Inferior parietal cortex (tissue), 1 donor: ENCODE data around the gene FBXL16.
A peak's percentile ranks its signal among the peaks of the same experiment; 100 is the strongest.

ENCODE experiments used
- DNase-seq: peaks from one replicate; pipeline ENCODE4 v3.0.0-alpha.2; 2016; ENCODE audit errors: extremely low spot score

FBXL16 gene

GRCh38 chr16:678209-678857 lies 27.3 kb downstream of the FBXL16 start:
- DNase-seq = no peak

- no peak for DNase-seq
Measured at GRCh38 chr16:677316-678190, 28.0 kb downstream of the FBXL16 start.

DNA sequence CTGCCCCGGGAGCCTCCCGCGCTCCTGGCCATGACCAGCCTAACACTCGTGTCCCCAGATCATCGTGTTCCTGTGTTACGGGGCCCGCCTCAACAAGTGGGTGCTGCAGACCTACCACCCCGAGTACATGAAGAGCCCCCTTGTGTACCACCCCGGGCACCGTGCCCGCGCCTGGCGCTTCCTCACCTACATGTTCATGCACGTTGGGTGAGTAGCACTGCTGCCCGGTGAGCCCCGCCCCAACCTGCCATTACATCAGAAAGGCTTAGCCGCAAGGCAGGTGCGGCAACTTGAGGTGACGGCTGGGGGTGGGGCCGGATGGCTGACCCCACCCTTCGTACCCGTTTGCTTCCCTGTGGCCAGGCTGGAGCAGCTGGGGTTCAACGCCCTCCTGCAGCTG lies 28.7 kb downstream of the FBXL16 start:
- no peak for DNase-seq

GRCh38 chr16:676565-676902 lies 29.1 kb downstream of the FBXL16 start:
- no peak for DNase-seq

GRCh38 chr16:675884-676564 lies 29.6 kb downstream of the FBXL16 start:
- DNase-seq = no peak

DNA sequence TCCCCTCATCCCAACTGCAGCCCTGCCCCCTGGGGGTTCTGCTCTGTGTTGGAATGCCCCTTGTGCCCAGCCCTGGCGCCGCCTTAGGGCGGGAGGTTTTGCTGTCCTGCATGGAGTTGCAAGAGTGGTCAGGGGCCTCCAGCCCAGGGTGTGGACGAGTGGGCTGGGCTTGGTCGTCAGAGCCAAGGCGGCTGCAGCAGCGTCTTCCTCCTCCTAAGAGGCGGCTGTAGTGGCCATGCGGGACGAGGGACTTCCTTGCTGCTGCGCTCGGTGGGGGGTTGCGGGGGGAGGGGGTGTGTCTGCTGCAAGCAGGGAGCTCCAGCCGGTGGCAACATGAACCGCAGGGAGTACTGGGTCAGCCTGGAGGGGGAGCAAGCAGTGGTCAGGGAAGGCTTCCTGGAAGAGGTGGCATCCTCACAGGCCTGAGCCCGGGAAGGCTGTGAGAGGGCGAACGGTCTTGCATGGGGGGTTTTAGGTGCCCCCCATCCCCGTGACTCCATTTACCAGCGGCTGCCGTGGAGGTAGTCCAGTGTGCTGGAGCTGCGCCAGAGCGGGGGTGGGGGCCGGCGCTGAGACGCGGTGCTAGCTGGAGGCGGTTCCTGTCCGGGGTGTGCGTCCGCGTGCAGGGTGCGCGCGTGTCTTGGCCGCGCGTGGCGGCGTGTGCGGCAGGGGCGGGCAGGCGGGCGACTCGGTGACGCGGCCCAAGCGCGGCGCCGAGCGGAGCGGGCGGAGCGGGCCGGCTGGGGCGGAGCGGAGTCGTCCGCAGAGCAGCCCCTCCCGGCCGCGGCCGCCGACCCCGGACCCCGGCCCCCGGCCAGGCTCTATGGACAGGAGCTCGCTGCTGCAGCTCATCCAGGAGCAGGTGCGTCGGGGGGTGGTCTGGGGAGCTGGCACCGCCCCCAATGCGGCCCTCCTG lies 30.4 kb downstream of the FBXL16 start, which contains the start of gene RHBDL1:
TSS of gene RHBDL1 (plus strand) at position 704 of the 916 bp plus-strand sequence. CDS start at position 824, 120 bp downstream.
- DNase-seq = peak; percentile 20

GRCh38 chr16:674214-674881 lies 31.3 kb downstream of the FBXL16 start:
- no peak for DNase-seq

DNA sequence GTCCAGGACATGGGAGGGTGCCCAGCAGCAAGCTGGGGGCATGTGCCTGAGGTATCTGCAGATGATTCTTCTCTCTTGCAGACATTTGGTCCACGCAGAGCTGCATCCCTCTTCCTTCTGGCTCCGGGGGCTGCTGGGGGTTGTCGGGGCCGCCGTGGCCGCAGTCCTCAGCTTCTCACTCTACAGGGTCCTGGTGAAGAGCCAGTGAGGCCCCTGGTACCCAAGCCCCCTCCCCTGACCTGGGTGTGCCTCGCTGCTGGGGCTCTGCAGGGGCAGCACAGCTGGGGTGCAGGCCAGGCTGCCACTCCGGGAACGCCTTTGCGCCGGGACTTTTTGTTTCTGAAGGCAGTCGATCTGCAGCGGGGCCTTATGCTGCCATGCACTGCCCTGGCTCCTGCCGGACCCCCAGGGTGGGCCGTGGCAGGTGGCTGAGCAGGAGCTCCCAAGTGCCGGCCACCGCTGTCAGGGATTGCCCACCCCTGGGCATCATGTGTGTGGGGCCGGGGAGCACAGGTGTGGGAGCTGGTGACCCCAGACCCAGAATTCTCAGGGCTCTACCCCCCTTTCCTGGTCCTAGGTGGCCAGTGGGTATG lies 32.1 kb downstream of the FBXL16 start:
- no peak for DNase-seq

DNA sequence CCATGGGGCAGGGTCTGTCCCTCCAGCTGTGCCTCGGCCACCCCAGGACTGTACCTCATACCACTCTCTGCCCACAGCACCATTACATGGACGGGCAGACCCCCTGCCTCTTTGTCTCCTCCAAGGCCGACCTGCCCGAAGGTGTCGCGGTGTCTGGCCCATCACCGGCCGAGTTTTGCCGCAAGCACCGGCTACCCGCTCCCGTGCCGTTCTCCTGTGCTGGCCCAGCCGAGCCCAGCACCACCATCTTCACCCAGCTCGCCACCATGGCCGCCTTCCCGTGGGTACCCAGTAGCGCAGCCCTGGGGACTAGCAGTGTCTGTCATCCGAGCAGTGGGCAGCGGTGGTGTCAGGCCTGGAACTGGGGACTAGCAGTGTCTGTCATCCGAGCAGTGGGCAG lies 32.8 kb downstream of the FBXL16 start:
- no peak for DNase-seq

DNA sequence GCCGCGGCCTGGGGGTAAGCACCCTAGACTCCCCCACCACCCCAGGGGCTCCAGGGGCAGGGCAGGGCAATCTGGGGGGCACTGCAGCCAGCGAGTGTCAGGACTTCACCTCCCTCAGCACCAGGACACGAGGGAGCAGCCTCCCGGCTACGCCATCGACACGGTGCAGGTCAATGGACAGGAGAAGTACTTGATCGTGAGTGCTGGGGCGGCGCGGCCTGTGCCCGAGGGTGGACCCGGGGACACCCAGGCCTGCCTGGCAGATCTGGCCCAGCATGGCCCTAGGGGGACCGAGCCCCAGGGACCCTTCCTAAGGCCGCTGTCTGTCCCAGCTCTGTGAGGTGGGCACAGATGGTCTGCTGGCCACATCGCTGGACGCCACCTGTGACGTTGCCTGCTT lies 33.2 kb downstream of the FBXL16 start:
- no peak for DNase-seq

GRCh38 chr16:671353-672131 lies 34.1 kb downstream of the FBXL16 start:
- no peak for DNase-seq

DNA sequence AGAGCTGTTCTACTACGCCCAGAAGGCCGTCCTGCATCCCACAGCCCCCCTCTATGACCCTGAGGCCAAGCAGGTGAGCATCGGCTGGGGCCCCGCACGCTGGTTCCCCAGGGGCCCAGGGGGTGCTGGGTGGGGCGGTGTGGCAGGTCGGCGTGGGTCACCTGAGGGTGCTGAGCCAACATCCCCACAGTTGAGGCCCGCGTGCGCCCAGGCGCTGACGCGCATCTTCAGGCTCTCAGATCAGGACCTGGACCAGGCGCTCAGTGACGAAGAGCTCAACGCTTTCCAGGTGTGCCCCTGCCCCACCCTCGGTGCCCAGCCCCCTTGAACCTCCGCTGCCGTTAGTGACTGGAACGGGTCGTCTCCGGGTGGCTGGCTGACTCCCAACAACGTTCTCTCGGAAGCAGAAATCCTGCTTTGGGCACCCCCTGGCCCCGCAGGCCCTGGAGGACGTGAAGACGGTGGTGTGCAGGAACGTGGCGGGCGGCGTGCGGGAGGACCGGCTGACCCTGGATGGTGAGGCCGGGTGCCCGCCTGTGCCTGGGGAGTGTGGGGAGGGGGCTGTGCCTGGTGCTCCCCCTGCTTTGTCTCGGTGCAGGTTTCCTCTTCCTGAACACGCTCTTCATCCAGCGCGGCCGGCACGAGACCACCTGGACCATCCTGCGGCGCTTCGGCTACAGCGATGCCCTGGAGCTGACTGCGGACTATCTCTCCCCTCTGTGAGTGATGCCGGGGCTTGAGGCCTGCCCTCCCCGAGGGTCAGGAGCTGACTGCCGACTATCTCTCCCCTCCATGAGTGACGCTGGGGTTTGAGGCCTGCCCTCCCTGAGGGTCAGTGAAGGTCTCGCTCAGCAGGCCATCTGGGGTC lies 34.9 kb downstream of the FBXL16 start:
- DNase-seq = no peak

DNA sequence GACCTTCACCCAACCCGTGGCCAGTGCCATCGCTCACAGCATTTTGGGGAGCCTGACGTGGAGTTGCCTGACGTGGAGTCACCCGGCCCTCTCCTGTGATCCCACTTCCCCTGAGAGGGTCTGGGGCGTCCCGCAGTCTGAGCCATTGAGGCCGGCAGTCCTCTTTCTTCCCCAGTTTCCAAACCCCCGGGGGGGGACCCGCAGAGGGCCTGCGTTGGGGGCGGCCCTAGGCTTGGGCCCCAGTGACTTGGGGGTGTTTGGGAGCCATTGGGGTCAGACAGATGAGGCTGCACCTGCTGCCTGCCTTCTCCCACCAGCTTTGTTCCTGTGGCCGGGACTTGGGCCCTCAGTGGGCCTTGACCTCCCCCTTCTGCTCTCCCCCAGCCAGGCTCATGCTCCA lies 35.9 kb downstream of the FBXL16 start:
- DNase-seq = no peak

DNA sequence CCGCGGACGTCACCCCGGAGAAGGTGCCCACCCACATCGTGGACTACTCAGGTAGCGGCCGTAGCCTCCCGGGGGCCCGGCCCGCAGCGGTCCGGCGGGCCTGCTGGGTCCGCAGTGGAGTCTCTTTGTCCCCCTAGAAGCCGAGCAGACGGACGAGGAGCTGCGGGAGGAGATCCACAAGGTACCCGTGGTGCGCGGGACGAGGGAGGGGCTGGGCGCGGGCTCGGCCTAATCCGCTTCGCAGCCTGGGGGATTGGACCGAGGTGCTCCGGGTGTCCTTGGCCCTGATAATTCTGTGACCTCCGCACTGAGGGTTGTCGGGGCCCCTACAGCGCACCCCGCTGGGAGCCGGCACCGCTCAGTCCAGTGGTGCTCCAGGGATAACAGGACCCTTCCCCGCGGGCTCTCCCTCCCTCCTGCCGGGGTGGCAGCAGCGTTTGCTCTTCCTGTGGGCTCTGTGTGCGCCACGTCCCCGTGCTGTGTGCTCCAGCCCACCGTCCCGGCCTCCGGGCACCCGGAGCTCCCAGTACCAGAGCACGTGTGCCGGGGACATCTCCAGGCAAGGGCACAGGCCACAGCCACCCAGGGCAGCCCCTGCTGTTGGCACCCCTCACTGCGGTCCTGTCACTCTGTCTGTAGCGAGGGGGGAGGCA lies 37.0 kb downstream of the FBXL16 start:
- no peak for DNase-seq

- peak; percentile 91 for DNase-seq
Measured at GRCh38 chr16:667780-668518, 37.7 kb downstream of the FBXL16 start, which contains the start of gene RHOT2. TSS of gene RHOT2 (plus strand) at chr16:668132. CDS start at chr16:668200, 68 bp downstream.

DNA sequence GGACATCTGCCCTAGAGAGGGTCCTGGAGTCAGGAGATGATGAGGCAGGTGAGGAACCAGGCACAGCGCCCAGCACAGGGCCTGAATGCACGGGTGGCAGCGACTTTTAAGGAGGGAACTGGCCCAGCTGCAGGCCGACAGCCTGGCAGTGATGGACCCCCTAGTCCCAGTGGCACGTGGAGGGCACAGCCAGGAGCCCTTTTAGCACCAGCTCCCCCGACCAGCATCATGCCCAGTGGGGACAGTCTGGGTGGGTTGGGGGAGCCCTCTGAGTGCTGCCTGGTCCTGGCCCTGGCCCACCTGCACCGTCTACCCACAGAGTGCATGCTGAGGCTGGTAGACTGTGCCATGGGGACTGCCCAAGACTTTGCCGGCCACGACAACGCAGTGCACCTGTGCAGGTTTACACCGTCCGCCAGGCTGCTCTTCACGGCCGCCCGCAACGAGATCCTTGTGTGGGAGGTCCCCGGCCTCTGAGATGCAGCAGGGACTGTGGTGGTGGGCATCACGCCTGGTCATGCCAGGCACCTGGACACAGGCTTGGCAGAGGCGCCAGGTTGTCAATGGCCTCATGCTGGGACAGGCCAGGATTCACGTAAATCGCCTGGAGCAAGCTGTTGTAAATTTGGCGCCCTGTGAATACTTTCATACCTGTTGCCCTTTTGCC lies 38.4 kb downstream of the FBXL16 start:
- DNase-seq = no peak

- DNase-seq = no peak
Measured at GRCh38 chr16:666572-666971, 39.0 kb downstream of the FBXL16 start.
